Prostate gland (tissue), 2 donors: ENCODE results near the gene IFT25.

ENCODE experiments used
- POLR2A ChIP-seq: fragments of 450-650 bp; IDR thresholded peaks from one replicate; pipeline ENCODE4 v1.6.1; 2016; ENCODE audit warnings: antibody characterized with exemption, mild to moderate bottlenecking
- POLR2AphosphoS5 ChIP-seq: sonication (generic); formaldehyde crosslinking; IDR thresholded peaks from one replicate; pipeline ENCODE4 v1.6.1; 2017; ENCODE audit warnings: antibody characterized with exemption
- TF ChIP-seq, protein P1 (sequence below), 4 experiments: fragments of 200-600 bp in 2 of 4; fragments of 450-650 bp in 2 of 4; sonication (generic) in 2 of 4; IDR thresholded peaks; 1 replicate in 3 of 4; 2 replicates in 1 of 4; pipeline ENCODE4 v1.5.1; 2016 to 2019; ENCODE audit warnings: antibody characterized with exemption in 4 of 4, mild to moderate bottlenecking in 2 of 4, moderate library complexity in 2 of 4

DNA sequence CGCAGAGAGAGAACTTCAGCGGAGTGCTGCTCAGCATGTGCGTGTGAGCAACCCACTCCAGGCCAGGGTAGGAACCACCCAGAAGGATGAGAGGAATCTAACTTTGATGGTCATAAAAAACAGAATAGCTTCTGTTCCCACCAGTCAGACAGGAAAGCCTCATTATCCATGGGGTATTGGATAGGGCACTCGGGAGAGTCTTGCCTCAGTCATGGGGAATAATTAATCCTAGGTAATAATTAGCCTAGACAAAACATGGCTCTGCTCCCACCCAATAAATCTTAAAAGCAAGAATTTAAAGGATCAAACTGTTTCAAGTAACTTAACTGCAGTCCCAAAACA is 37.2 kb upstream of the IFT25 start:
- TF ChIP-seq, protein P1, sequence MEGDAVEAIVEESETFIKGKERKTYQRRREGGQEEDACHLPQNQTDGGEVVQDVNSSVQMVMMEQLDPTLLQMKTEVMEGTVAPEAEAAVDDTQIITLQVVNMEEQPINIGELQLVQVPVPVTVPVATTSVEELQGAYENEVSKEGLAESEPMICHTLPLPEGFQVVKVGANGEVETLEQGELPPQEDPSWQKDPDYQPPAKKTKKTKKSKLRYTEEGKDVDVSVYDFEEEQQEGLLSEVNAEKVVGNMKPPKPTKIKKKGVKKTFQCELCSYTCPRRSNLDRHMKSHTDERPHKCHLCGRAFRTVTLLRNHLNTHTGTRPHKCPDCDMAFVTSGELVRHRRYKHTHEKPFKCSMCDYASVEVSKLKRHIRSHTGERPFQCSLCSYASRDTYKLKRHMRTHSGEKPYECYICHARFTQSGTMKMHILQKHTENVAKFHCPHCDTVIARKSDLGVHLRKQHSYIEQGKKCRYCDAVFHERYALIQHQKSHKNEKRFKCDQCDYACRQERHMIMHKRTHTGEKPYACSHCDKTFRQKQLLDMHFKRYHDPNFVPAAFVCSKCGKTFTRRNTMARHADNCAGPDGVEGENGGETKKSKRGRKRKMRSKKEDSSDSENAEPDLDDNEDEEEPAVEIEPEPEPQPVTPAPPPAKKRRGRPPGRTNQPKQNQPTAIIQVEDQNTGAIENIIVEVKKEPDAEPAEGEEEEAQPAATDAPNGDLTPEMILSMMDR (IDR thresholded peaks at IDR 0.05): no peak
- TF ChIP-seq POLR2A (no peak), POLR2AphosphoS5 (no peak)
